Activated CD4-positive, alpha-beta T cell treated with anti-CD3 and anti-CD28 coated beads for 4 hours (primary cell): ENCODE measurements around the gene IGF1R.
"Not testable (repeated sequence)": the region's sequence is repeated elsewhere in the genome, so short reads cannot be mapped to it uniquely, and the experiment has no call there.

Experiments
- DNase-seq, 2 donors: peaks; one replicate each; pipeline ENCODE4 v3.0.0-alpha.2; 2020

The IGF1R gene

DNA sequence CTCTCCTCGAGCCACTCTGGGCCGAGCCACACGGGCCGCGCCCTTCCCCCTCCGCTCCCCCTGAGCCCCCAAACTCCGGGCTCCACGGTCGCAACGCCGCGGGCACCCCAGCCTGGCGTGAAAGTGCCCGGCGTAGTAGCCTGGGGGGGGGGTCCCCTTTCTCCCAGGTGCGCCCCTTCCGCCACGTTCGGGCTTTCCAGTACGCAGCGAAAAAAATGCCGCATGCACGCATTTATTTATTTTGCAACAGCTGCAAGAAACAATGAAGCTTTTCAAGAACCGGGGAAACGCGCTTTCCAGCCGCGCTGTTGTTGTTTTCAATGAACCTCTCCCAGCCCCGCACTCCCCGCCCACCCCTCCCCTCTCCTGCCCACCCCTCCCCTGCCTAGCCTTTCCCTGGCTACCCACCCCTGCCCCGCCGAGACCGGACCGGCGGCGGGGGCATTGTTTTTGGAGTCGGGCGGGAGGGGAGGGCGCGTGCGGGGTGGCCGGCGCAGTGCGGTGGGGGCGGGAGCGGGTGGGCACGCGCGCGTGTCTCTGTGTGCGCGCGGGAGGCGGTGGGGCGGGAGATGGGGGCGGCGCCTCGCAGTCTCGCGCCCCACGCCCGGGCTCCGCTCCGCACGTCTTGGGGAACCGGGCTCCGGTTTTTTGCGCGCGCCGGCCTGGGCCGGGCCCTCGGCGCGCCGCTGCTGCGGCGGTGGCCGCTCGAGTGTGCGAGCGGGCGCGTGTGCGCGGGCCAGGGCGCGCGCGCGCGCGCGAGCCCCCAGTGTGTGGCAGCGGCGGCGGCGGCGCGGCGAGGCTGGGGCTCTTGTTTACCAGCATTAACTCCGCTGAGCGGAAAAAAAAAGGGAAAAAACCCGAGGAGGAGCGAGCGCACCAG is at the start of gene IGF1R:
IGF1R (plus strand) TSS at position 766 of the 880 bp plus-strand sequence. CDS start 1,043 bp downstream, outside the sequence.
- peak; percentile 83 to 84 for DNase-seq

DNA sequence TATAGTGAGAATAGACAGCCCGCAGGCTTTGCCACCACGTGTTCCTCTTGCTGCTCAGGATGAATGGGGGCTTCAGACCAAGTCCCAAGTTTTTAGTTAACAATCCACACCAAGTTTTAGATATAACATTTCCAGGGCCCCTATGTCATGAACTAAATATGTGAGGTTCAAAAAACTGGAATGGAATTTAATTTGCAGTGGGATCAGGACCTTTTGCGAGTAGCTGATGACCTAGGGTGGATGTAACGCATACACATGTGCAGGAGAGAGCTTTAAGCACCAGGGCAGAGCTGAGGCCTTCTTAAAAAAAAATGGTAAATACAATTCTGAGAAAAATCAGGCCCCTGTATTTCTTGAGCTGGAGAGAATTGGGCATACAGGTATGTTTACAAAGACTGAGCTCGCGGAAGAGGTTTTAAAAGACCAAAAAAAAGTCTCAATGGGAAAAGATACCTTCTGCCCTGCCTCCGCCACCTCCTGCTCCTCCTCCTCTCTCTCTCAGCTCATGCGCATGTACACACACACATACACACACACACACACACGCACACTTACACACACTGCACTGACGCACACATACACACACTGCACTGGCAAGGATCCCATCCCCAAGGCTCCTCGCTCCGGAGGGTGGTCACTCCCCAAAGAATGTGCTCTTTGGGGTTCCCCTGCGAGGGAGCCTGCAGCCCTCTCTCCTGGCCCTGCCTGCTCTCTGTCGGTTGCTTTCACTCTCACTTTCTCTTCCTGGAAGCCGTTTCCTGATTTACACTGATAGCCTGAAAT is 48.2 kb upstream of the IGF1R start:
- peak; percentile 15 to 26 for DNase-seq

DNA sequence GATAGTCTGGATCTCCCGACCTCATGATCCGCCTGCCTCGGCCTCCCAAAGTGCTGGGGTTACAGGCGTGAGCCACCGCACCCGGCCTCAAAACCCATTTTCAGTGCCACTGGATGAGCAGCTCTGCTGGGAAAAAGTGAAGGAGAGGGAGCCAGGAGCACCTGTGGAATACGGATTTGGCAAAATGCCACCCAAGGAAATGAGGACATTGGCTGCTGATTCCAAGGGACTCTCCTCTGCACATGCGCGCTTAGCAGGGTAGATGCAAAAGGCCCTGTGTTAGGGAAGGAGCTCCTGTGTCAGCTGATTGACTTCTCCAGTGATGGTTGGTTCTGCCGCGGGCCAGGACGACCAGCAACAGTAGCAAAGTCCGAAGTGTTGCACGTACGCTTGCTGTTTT is 43.4 kb upstream of the IGF1R start:
- no peak for DNase-seq

DNA sequence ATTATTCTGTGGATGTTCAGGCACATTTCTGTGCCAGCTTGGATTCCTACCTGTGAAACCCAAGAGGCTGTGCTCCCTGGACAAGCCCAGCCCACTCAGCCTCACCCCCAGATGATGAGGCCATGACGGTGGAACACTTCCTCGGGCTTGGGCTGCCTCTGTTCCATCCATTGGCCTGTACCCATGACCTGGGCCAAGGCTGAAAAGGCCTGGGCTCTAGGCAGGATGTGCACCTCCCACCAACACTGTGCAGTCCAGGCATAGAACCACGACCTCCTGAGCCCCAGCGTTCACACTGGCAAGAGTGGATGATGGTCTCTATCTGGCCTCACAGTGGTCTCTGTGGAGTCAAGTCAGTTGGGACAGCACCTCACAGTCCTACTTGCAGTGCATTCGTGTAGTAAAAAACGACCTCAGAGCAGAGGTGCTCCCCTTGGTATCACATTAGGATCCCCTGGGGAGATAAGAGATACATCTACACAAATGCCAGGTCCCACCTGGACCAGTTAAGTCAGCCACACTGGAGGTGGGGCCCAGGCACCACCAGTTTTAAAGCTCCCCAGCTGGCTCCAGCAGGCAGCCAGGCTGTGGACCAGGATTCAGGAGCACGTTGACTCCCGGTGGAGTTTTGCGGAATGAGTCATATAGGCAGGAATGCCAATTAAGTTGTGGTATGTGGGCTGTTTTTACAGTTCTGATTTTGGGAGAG is 39.0 kb upstream of the IGF1R start:
- DNase-seq, result no peak

DNA sequence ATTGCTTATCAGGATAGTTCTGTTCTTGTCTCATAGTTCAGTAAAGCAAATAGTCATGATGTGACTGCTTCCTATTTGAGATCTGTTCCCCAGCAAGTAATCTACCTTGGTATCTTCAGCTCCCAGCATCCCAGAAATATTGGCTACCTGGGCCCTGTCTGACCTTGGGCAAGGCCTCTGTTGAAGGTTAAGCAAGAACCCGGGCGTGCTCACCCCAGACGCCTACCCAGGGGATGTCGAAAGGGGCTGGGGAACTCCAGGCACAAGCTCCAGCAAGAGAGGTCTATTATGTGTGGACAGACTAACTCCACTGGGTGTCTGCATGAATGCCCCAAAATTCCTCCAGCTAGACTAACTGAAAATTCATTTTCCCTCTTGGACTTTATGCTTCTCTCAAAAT is 37.3 kb upstream of the IGF1R start:
- no peak for DNase-seq

DNA sequence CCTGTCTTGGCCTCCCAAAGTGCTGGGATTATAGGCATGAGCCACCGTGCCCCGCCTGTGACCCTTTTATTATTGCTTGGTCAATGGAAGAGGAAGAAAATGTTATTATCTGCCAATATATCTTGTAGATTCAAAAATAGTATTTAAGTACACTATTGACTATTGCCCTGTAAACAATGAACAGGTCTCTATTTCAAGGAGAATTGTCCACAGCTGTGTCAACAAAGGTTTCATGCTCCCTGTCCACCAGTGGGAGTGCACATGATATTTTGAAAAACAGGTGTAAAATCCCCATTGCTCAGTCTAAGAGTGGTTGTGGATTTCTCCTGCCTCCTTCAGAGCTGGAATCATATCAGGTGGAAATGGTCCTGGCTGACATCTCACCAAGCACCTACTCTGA is 36.5 kb upstream of the IGF1R start:
- DNase-seq, result no peak

DNA sequence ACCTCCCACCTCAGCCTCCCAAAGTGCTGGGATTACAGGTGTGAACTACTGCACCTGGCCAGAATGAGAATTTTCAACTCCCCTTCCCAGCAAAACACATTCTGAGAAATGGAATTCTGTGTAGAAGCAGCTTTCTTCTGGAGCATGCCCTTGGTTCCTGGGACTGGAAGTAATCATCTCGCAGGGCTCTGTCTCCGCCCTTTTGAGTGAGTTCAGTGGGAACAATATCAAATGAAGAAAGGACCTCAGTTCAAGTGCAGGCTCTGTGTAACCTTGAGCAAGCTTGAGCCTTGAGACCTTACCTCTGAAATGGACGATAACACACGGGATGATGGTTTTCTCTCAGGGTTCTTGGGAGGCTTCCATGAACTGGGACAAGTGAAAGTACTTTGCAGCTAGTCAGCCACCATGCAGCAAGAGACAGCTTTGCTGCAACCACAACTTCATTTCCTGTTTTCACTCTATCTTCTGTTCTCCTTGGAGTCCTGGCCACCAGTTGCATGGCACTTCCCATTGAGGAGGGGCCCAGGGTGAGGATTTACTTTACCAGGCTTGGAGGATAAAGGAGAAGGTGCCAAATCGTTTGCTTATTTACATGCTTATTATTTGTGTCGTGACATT is 35.7 kb upstream of the IGF1R start:
- DNase-seq, result no peak

DNA sequence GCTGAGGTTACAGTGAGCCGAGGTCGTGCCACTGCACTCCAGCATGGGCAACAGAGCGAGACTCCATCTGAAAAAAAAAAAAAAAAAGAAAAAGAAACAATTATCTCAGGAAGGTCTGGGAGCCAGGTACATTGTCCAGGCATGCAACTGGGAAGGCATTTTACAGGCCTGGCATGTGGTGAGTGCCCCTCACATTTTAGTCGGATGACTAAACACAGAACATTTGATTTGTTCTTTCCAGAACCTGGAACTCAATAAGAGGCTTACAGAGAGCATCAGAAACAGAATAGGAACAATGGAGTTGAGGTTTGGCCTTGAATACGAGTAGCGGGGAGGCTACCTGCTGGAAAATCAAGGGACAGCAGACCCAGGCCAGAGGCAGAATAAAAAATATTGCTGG is 33.7 kb upstream of the IGF1R start:
- no peak for DNase-seq

DNA sequence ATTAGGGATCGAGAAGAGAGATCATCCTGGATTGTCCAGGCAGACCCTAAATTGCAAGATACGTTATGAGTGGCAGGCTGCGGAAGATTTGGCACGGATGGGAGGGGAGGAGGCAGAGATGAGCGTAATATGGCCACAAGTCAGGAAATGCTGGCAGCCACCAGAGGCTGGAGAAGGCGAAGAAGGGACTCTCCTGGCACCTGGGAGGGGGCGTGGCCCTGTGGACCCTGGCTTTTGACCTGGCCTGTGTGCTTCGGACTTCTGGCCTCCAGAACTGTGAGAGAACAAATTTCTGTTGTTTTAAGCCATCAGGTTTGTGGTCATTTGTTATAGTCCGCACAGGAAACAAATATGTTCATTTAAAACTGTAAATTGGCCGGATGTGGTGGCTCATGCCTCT is 31.9 kb upstream of the IGF1R start:
- DNase-seq, result no peak

DNA sequence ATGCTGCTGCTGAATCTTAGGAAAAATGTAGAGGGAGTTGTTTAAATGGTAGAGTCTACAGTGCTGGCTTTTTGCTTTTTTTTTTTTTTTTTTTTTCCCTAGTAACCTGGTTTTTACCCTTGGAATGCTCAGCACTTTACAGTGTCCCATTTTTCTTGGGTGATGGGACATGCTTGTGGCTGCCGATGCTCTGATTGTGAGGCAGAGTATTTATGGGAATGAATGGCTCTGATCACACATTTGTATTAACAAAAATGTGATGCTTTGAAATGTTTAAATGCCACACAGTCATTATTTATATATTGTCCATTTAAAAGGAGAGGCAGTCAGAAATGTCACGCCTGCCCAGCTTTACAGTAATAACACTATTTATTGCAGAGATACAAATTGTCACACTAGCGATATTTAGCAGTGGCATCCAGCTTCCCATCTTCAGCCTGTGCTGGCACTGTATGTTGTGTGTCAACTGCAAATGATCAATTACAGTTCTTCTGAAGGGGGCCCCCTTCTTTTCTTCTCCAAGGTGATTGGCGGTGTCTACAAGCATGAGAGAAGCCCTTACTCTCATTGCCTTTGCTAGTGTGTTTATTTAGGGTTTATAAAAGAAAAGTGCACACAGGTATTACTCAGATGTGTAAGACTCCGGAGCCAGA is 30.9 kb upstream of the IGF1R start:
- DNase-seq, result no peak

DNA sequence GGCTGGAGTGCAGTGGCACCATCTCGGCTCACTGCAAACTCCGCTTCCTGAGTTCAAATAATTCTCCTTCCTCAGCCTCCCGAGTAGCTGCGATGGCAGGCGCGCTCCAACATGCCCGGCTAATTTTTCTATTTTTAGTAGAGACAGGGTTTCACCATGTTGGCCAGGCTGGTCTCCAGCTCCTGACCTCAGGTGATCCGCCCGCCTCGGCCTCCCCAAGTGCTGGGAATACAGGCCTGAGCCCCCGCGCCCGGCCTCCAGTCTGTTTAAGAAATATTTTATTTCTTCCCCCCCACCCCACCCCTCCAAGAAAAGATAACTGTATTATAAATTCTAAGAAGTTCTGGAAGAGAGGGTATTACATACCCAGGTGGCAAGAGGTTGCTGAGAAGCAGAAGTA is 29.8 kb upstream of the IGF1R start:
- not testable (repeated sequence) for DNase-seq

DNA sequence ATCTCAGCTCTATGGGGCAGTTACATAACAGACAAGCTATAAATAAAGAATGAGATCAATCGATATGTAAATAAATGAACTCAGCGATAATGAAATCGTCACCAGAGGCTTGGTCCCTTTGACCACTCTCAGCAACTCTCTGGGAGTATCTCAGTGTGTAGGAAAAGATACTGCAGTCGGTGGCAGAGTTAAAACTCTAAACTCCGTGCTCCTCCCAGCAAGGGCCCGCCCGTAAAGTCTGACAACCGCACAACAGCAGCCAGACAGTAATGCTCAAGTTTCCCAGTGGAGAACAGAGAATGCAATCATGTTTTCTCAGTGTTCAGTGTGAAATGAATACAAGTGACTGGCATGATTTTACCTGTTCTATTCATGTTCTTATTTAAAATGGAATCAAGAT is 28.3 kb upstream of the IGF1R start:
- DNase-seq, result no peak

DNA sequence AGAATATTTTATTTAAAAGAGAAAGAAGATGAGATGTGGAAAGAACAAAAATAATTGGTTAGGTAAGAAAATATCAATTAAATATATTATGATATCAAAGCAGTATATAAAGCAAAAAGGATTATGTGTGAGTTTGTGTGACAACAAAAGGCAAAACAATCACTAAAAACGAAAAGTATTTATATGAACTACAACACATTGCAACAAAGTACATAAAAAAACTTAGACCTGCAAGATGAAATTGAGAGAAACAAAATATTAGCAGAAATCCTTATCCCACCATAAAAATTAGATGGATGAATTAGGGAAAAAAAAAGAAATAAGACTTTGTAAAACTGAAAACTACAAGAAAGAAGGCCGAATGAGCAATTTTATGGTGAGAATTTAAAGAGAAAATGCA is 27.3 kb upstream of the IGF1R start:
- no peak for DNase-seq

DNA sequence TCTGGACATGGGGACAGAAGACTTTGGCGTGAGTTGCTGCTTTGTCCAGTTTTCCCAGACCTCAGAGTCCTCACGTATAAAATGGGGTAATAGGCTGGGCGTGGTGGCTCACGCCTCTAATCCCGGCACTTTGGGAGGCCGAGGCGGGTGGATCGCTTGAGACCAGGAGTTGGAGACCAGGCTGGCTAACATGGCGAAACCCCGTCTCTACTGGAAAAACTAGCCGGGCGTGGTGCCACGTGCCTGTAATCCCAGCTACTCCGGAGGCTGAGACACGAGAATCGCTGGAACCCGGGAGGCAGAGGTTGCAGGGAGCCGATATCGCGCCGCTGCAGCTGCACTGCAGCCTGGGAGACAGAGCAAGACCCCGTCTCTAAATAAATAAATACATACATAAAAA is 22.7 kb upstream of the IGF1R start:
- DNase-seq, result no peak

DNA sequence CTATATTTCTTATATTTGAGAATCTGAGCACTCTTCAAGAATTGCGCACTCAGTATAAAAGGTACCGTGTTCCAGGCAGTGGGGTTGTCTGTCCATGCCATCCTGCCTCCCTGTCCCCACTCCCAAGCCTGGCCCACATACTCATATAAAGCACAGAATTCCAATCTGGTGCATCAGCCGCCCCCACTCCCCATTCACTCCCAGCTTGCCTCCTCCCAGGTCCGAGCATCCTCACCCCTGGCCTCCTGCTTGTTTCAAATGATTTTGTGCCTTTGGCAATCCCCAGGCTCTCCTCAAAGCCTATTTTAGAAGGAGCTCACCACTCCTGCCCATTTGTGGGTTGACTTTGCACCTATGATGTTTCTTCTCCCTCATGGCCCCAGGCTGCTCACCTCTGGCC is 22.2 kb upstream of the IGF1R start:
- no peak for DNase-seq

DNA sequence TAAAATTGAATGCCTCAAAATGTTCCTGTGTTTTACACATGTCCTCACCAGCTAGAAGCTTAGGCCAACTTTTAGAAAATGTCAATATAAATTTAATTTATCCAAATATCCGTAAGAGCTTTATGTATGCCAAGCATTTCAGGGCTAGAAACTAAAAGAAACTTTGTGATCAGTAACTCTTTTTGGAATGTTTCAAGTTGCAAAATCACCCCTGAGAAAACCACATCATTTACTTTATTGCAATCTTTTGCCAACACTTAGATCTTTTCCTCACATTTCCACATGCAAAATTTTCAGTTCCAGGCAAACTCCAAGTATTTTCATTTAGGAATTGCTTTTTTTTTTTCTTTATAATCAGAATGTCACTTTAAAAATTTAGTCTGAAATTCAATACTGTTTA is 20.1 kb upstream of the IGF1R start:
- DNase-seq, result no peak

DNA sequence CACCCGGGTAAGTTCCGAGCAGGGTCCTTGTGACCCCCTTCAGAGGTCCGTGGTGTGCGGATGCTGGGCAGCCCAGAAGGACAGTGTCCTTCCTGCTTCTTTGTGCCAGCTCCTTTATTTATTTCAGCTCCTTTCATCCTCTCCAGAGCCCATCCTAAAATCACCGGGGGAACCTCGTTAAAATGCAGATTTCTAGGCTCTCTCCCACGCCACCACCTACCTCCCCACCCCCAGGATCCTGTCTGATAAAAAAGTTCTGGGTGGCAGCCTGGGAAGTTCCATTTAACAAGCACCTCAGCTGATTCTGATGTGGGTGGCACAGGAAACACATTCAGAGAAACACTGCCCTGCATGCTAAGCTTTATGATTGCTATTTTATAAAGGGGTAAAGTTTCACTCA is 12.5 kb upstream of the IGF1R start:
- peak; percentile 19 to 28 for DNase-seq

DNA sequence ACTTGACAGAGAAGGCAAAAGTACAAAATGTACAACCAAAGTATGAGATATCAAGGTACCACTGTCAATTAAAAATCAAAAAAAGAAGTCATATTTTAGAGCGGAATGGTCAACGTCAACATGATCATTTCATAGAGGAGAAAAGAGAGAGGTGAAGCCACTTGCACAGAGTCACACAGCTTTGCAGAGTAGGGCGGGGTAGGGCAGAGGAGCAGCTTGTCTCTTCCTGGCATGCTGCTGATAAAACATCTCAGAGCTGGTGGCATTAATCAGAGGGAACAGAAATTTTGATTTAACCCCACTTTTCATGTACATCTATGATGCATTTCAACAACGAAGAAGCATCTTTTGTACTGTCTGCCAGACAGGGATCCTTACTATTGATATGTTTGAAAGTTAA is 5.2 kb upstream of the IGF1R start:
- no peak for DNase-seq

DNA sequence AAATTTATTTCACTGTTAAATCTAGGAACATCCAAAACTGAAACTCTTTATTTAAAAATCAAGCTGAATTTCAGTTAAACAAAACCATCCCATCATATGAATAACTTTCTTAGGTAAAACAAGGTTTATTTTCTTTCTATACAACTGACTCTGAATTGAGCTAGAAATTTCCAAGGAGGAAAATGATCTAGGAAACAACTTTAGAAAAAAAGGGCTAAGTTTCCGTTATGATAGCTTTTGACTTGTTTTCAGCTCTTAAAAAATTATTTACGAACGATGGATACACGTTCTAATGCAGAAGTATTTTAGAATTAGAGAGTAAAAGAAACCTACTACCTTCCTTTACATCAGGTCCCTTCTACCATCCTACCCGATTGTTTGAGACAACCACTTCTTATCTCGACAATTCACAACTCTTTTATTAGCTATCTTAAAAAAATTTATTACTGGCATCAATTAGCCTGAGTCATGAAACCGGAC is 1.8 kb upstream of the IGF1R start:
- no peak for DNase-seq

DNA sequence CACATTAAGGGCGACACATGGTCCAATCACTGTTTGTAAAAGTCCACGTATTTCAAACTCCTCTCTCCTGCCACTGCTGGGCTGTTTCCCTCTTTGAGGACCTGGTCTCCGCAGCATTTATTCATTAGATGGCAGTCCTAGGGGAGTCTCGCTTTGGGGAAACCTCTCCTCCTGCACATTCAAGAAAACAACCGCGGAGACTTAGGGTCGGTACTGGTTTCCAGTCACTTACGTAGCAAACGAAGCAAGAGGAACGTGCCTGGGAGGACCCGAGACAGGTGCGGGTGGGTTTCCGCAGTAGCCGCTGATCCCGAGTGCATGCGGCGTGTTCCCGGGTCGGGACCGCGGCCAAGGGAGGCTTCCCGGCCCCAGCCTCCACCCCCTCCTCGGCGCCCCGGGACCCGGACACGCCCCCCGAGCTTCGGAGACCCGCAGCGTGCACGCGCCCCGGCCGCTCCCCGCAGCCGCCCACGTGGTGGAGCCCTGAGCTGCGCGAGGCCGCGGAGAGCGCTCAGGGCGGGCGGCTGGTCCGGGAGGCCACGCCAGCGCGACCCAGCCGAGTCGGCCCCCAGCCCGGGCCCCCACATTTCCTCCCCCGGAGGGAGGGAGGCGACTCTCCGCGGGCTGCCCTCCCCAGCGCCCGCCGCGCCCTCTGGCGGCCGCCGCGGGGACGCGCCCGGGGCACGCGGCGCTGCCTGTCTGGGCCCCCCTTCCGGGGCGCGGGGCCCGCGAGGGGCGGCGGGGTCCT is 1.1 kb upstream of the IGF1R start:
- DNase-seq, result peak; percentile 63 to 71

DNA sequence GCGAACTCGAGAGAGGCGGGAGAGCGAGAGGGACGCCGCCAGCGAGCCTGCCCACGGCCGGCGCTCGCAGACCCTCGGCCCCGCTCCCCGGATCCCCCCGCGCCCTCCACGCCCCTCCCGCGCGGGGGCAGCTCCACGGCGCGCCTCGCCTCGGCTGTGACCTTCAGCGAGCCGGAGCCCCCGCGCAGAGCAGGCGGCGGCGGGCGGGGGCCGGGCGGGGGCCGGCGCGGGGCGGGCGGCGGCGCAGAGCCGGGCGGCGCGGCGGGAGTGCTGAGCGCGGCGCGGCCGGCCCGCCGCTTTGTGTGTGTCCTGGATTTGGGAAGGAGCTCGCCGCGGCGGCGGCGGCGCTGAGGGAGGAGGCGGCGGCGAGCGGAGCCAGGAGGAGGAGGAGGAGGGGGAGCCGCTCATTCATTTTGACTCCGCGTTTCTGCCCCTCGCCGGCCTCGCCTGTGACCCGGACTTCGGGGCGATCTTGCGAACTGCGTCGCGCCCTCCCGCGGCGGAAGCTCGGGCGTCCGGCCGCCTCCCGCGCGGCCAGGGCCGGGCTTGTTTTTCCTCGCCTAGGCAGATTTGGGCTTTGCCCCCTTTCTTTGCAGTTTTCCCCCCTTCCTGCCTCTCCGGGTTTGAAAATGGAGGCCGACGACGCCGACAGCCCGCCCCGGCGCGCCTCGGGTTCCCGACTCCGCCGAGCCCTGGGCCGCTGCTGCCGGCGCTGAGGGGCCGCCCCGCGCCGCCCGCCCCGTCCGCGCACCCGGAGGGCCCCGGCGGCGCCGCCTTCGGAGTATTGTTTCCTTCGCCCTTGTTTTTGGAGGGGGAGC is 524 bp downstream of the IGF1R start:
- peak; percentile 26 to 30 for DNase-seq
